H1 (cell line): ENCODE measurements around the gene TCTN3. TPM values are rescaled to one million over a fixed set of nuclear protein-coding genes. Genes with fewer than 3 reads are reported as not detected.

Experiments used
- CTCF ChIA-PET: fragments of 300-600 bp; sonication (Branson Sonifier 250); formaldehyde crosslinking; loops from one replicate; lab custom pipeline; 2021; ENCODE audit not compliant: partially characterized antibody; lab: Charles Lee
- POLR2A ChIA-PET: fragments of 300-600 bp; sonication (Branson Sonifier 250); formaldehyde crosslinking; loops from one replicate; lab custom pipeline; 2021; ENCODE audit warnings: inconsistent platforms; ENCODE audit not compliant: partially characterized antibody; lab: Charles Lee
- DNase-seq, 2 experiments: peaks; one replicate each; pipeline versions ENCODE4 v3.0.0 to v3.0.0-alpha.2; 2010 to 2022; ENCODE audit warnings: low spot score in 2 of 2, low read depth in 1 of 2, mixed read lengths in 1 of 2
- FAIRE-seq: peaks from 2 replicates; lab custom pipeline; 2011; peaks lifted over from hg19 to GRCh38; lab: Jason Lieb, UNC
- H2AFZ ChIP-seq: 2 replicates; pipeline ENCODE4 v1.8.1; 2012; ENCODE audit warnings: low read length, inconsistent platforms
- H2AK5ac ChIP-seq: 2 replicates; pipeline ENCODE4 v1.6.1; 2013; ENCODE audit warnings: low read depth, low read length
- H2BK120ac ChIP-seq: replicated peaks from 2 replicates; pipeline ENCODE3; 2013; ENCODE audit warnings: low read depth, low read length, inconsistent platforms
- H2BK12ac ChIP-seq: 2 replicates; pipeline ENCODE4 v1.6.1; 2013; ENCODE audit warnings: low read depth, low read length
- H2BK15ac ChIP-seq: 2 replicates; pipeline ENCODE4 v1.6.1; 2013; ENCODE audit warnings: low read length
- H2BK20ac ChIP-seq: 2 replicates; pipeline ENCODE4 v1.6.1; 2013; ENCODE audit warnings: low read length
- H2BK5ac ChIP-seq: 2 replicates; pipeline ENCODE4 v1.6.1; 2013; ENCODE audit warnings: low read depth, low read length
- H3K14ac ChIP-seq: 2 replicates; pipeline ENCODE4 v1.6.1; 2013; ENCODE audit warnings: inconsistent platforms; ENCODE audit not compliant: insufficient read length
- H3K18ac ChIP-seq: 2 replicates; pipeline ENCODE4 v1.6.1; 2013; ENCODE audit warnings: low read length; ENCODE audit errors: extremely low read depth
- H3K23ac ChIP-seq: 2 replicates; pipeline ENCODE4 v1.6.1; 2013; ENCODE audit warnings: inconsistent platforms; ENCODE audit not compliant: insufficient read length
- H3K23me2 ChIP-seq: 2 replicates; pipeline ENCODE4 v1.6.1; 2013; ENCODE audit warnings: low read depth, low read length
- H3K27ac ChIP-seq: 2 replicates; pipeline ENCODE4 v1.6.1; 2011; ENCODE audit warnings: low read depth, low read length, inconsistent platforms
- H3K27me3 ChIP-seq, 4 experiments: replicated peaks in 1 of 4; 1 replicate in 1 of 4; 2 replicates in 3 of 4; pipeline versions ENCODE4 v1.6.1 to v1.8.1; 2011 to 2013; ENCODE audit warnings: low read length in 3 of 4, mild to moderate bottlenecking in 3 of 4, inconsistent platforms in 2 of 4, mixed read lengths in 2 of 4, moderate library complexity in 1 of 4; ENCODE audit not compliant: control insufficient read depth in 3 of 4, insufficient read depth in 3 of 4; ENCODE audit errors: extremely low read depth in 1 of 4
- H3K36me3 ChIP-seq, 4 experiments: 2 replicates each; pipeline versions ENCODE4 v1.6.1 to v1.8.1; 2011 to 2013; ENCODE audit warnings: mild to moderate bottlenecking in 4 of 4, low read length in 3 of 4, moderate library complexity in 2 of 4, control low read depth in 1 of 4, inconsistent platforms in 1 of 4; ENCODE audit not compliant: insufficient read depth in 4 of 4, control insufficient read depth in 2 of 4
- H3K4ac ChIP-seq: replicated peaks from 2 replicates; pipeline ENCODE3; 2013; ENCODE audit warnings: low read length, low read depth, mixed read lengths, inconsistent platforms; ENCODE audit not compliant: insufficient read length
- H3K4me1 ChIP-seq, 4 experiments: replicated peaks in 1 of 4; 1 replicate in 1 of 4; 2 replicates in 3 of 4; pipeline versions ENCODE4 v1.6.1 to v1.8.1; 2011 to 2013; ENCODE audit warnings: low read length in 3 of 4, inconsistent platforms in 2 of 4, mixed read lengths in 1 of 4; ENCODE audit not compliant: insufficient read depth in 4 of 4, control insufficient read depth in 3 of 4
- H3K4me2 ChIP-seq, 2 experiments: 2 replicates each; pipeline versions ENCODE4 v1.6.1 to v1.8.1; 2011 to 2013; ENCODE audit warnings: low read depth in 2 of 2, low read length in 2 of 2, control low read depth in 1 of 2, inconsistent platforms in 1 of 2, mild to moderate bottlenecking in 1 of 2; ENCODE audit not compliant: insufficient read depth in 1 of 2
- H3K4me3 ChIP-seq, 4 experiments: fragments of 200-600, 300-600 bp in 1 of 4; sonication (generic), shearing (Covaris generic), sonication (Bioruptor Twin) in 1 of 4; 2 replicates each; pipeline versions ENCODE4 v1.5.1 to v1.8.1; 2011 to 2016; ENCODE audit warnings: low read length in 4 of 4, low read depth in 3 of 4, control low read depth in 2 of 4, inconsistent platforms in 2 of 4, mild to moderate bottlenecking in 2 of 4, mixed read lengths in 1 of 4, moderate library complexity in 1 of 4; ENCODE audit not compliant: insufficient read depth in 2 of 4; ENCODE audit errors: extremely low read depth in 1 of 4
- H3K56ac ChIP-seq: replicated peaks from 2 replicates; pipeline ENCODE3; 2013; ENCODE audit warnings: low read depth, mild to moderate bottlenecking, mixed read lengths, low read length, inconsistent platforms; ENCODE audit not compliant: insufficient read length
- H3K79me1 ChIP-seq: 2 replicates; pipeline ENCODE4 v1.6.1; 2013; ENCODE audit warnings: low read depth, low read length, control low read depth
- H3K79me2 ChIP-seq, 2 experiments: 2 replicates each; pipeline versions ENCODE4 v1.6.1 to v1.8.1; 2012 to 2013; ENCODE audit warnings: low read length in 2 of 2, mild to moderate bottlenecking in 2 of 2, inconsistent platforms in 1 of 2; ENCODE audit not compliant: insufficient read depth in 2 of 2, control insufficient read depth in 1 of 2
- H3K9ac ChIP-seq, 4 experiments: replicated peaks in 1 of 4; 1 replicate in 1 of 4; 2 replicates in 3 of 4; pipeline versions ENCODE4 v1.6.1 to v1.8.1; 2011 to 2013; ENCODE audit warnings: low read depth in 3 of 4, low read length in 3 of 4, control low read depth in 2 of 4, mild to moderate bottlenecking in 2 of 4, moderate library complexity in 2 of 4, inconsistent platforms in 1 of 4; ENCODE audit errors: extremely low read depth in 1 of 4
- H3K9me3 ChIP-seq, 2 experiments: 2 replicates each; pipeline versions ENCODE4 v1.6.1 to v1.8.1; 2012 to 2013; ENCODE audit warnings: mild to moderate bottlenecking in 2 of 2, moderate library complexity in 2 of 2, control low read depth in 1 of 2, inconsistent platforms in 1 of 2, low read depth in 1 of 2, low read length in 1 of 2, mixed read lengths in 1 of 2; ENCODE audit not compliant: insufficient read depth in 2 of 2
- H4K20me1 ChIP-seq, 2 experiments: replicated peaks in 1 of 2; 2 replicates each; pipeline versions ENCODE3 to v1.8.1; 2011 to 2013; ENCODE audit warnings: inconsistent platforms in 2 of 2, low read length in 2 of 2, mild to moderate bottlenecking in 1 of 2; ENCODE audit not compliant: insufficient read depth in 2 of 2, control insufficient read depth in 1 of 2
- H4K5ac ChIP-seq: 2 replicates; pipeline ENCODE4 v1.6.1; 2013; ENCODE audit warnings: low read length, low read depth, mixed read lengths, inconsistent platforms; ENCODE audit not compliant: insufficient read length
- H4K8ac ChIP-seq: 2 replicates; pipeline ENCODE4 v1.8.0; 2013; ENCODE audit warnings: mild to moderate bottlenecking, moderate library complexity, low read length, inconsistent platforms; ENCODE audit not compliant: insufficient read depth; ENCODE audit errors: extremely low read depth
- H4K91ac ChIP-seq: replicated peaks from 2 replicates; pipeline ENCODE3; 2013; ENCODE audit warnings: low read length, mixed read lengths, inconsistent platforms; ENCODE audit not compliant: insufficient read length
- TBP ChIP-seq: IDR thresholded peaks from 2 replicates; pipeline ENCODE4 v1.6.1; 2011; ENCODE audit warnings: low read depth, low read length, improper control_type of control experiment
- whole genome bisulfite sequencing, 2 experiments: shearing (Covaris generic) in 1 of 2; methylation state at CpG; one replicate each; pipeline versions ENCODE4 v1.1.6 to v1.1.7; 2013 to 2015; ENCODE audit warnings: low lambda C conversion rate in 2 of 2, mixed read lengths in 2 of 2, inconsistent platforms in 1 of 2, low coverage in 1 of 2, missing lambda C conversion rate in 1 of 2; ENCODE audit not compliant: insufficient replicate concordance in 2 of 2, insufficient coverage in 1 of 2, insufficient read length in 1 of 2; ENCODE audit errors: extremely low coverage in 1 of 2, missing lambda C conversion rate in 1 of 2; 5-methylcytosine and 5-hydroxymethylcytosine counted together
- polyA plus RNA-seq, 7 experiments: library from polyadenylated mRNA; depleted of rRNA in 3 of 7; stranded (reverse) in 5 of 7; unstranded in 2 of 7; fragments of >200 nt in 5 of 7; fragments of 200-250 nt in 2 of 7; gene quantifications; 1 replicate in 5 of 7; 2 replicates in 1 of 7; 4 replicates in 1 of 7; pipeline versions ENCODE4 v1.2.1 to v1.2.3, GENCODE V29; 2011 to 2013; ENCODE audit warnings: missing spikeins in 2 of 7, mixed read lengths in 2 of 7
- total RNA-seq: library from RNA; stranded (reverse); fragmentation: NEBNext Ultra II Directional; extraction: Animal tissue kit (Norgen Biotek cat#: 25700); gene quantifications from 2 replicates; pipeline ENCODE4 v1.2.1, GENCODE V29; 2021
- TF ChIP-seq, protein P1 (sequence below), 3 experiments: IDR thresholded peaks; 1 replicate in 2 of 3; 2 replicates in 1 of 3; pipeline versions ENCODE4 v1.5.1 to v1.6.1; 2011; ENCODE audit warnings: low read length in 3 of 3, mild to moderate bottlenecking in 3 of 3, inconsistent platforms in 2 of 3, low read depth in 1 of 3, moderate library complexity in 1 of 3; ENCODE audit not compliant: insufficient read depth in 1 of 3; ENCODE audit errors: control extremely low read depth in 1 of 3

TCTN3 gene
- total and polyA plus RNA-seq, 2 of the 8 experiments (the other 6 are each of a cell fraction or from before 2014, with no cell fraction given), result 34.7 to 39.8 TPM

DNA sequence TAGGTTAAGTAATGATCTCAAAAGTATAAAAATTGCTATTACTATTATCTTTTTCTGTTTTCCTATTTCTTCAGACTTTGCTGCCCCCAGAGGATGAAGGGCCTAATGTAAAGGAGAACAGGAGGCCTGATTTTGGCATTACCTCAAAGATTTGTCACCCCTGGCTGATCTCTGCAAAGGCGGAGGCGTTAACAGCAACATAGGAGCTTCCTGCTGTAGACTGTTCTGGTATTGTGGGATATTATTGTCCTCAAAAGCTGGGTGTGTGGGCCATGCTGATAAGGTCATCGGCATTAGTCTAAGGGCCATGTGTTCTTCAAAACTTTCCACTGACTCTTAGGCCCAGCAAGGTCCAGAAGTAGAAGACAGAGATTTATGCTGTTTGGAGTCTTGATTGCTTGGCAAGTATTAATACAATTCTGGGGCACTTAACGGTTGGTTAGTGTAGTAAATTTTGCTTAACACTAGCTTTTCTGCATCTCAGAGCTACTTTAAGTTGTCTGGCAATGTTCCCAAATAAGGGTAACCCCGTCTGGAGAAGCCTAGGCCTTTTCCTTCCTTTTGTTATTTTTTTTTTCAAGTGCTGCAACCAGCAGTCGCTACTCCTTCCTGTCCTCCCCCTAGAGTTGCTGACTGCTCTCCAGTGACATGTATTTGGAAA, 48.2 kb upstream of the TCTN3 start:
- H2BK15ac ChIP-seq, result no peak overlapping the region
- ChIA-PET POLR2A (interaction anchor here (1.2 kb wide), 1 partner anchor 14 kb away, joined by 3 read pairs; the partner anchor contains the start of gene ENTPD1), CTCF (interaction anchor here (0.7 to 1.1 kb wide), 3 partner anchors 88 to 106 kb away, joined by 3 to 5 read pairs (median 5); no protein-coding TSS in a partner anchor)
- H3K79me1 ChIP-seq, result no peaks in the 10 kb centered on the region
- no peaks in the 10 kb centered on the region for H3K4me1 ChIP-seq
- no peak overlapping the region for H2BK120ac ChIP-seq
- no peak overlapping the region for H2AK5ac ChIP-seq
- H3K23me2 ChIP-seq, result no peaks in the 10 kb centered on the region
- no peak for FAIRE-seq
- H3K79me2 ChIP-seq, result no peaks in the 10 kb centered on the region
- H2BK5ac ChIP-seq, result no peak overlapping the region
- no peak overlapping the region for H3K4me3 ChIP-seq
- no peak overlapping the region for H3K23ac ChIP-seq
- H3K27me3 ChIP-seq, result no peaks in the 10 kb centered on the region
- no peak overlapping the region for H4K5ac ChIP-seq
- peak overlapping the region; percentile 96 for H2AFZ ChIP-seq
- H3K9me3 ChIP-seq, result no peaks in the 10 kb centered on the region
- no peaks in the 10 kb centered on the region for H4K20me1 ChIP-seq
- WGBS, 2 experiments, result 73% methylated on average over 6 of the region's 6 CpGs; no CpG with 5 or more reads in 1 of the 2 experiments
- H2BK12ac ChIP-seq, result no peak overlapping the region
- H3K4ac ChIP-seq, result no peak overlapping the region
- no peak overlapping the region for H3K27ac ChIP-seq
- no peaks in the 10 kb centered on the region for H3K36me3 ChIP-seq
- H4K8ac ChIP-seq, result no peak overlapping the region
- no peak for TF ChIP-seq TBP
- TF ChIP-seq, protein P1, sequence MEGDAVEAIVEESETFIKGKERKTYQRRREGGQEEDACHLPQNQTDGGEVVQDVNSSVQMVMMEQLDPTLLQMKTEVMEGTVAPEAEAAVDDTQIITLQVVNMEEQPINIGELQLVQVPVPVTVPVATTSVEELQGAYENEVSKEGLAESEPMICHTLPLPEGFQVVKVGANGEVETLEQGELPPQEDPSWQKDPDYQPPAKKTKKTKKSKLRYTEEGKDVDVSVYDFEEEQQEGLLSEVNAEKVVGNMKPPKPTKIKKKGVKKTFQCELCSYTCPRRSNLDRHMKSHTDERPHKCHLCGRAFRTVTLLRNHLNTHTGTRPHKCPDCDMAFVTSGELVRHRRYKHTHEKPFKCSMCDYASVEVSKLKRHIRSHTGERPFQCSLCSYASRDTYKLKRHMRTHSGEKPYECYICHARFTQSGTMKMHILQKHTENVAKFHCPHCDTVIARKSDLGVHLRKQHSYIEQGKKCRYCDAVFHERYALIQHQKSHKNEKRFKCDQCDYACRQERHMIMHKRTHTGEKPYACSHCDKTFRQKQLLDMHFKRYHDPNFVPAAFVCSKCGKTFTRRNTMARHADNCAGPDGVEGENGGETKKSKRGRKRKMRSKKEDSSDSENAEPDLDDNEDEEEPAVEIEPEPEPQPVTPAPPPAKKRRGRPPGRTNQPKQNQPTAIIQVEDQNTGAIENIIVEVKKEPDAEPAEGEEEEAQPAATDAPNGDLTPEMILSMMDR (IDR thresholded peaks at IDR 0.05; ENCODE audit: control extremely low read depth in 1 of 3, insufficient read depth in 1 of 3, low read depth in 1 of 3, low read length in 3 of 3), result peak in 1 of 3 experiments; percentile 23; a peak in 1 of 4 replicates
- TF ChIP-seq, all 59 proteins: peak for 1
- DNase-seq, result no peak
- H3K9ac ChIP-seq, result no peak overlapping the region
- no peak overlapping the region for H3K4me2 ChIP-seq
- no peak overlapping the region for H3K14ac ChIP-seq
- H2BK20ac ChIP-seq, result no peak overlapping the region
- no peak overlapping the region for H3K18ac ChIP-seq
- H3K56ac ChIP-seq, result no peak overlapping the region
- no peak overlapping the region for H4K91ac ChIP-seq
